Measurements from ENCODE around the gene DNAH7. TPM values are rescaled to one million over a fixed set of nuclear protein-coding genes. Genes with fewer than 3 reads are reported as not detected.

Gene DNAH7
- total and polyA plus RNA-seq, 9 of the 15 experiments (the other 6 are each of a cell fraction or from before 2014, with no cell fraction given), result 0.03 to 0.42 (median 0.18) TPM

DNA sequence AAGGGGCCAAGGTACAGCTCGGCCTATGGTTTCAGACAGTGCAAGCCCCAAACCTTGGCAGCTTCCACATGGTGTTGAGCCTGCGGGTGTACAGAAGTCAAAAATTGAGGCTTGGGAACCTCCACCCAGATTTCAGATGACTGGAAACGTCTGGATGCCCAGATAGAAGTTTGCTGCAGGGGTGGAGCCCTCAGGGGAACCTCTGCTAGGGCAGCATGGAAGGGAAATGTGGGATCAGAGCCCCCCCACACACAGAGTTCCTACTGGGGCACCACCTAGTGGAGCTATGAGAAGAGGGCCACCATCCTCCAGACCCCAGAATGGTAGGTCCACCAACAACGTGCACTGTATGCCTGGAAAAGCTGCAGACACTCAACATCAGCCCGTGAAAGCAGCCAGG, 15.0 kb upstream of the DNAH7 start (continued):
- TF ChIP-seq MLX (CRISPR knock-in tag; conservative IDR thresholded peaks at IDR 0.05) (no peak), CBX5 (IDR thresholded peaks at IDR 0.05; ENCODE audit: borderline replicate concordance, low read depth) (0 out of 2 replicates have a peak, but pooled peaks have one; percentile 66), ZNF24 (IDR thresholded peaks at IDR 0.05) (no peak), ZNF57 (CRISPR knock-in tag; IDR thresholded peaks at IDR 0.05) (no peak), GABPB1 (CRISPR knock-in tag; IDR thresholded peaks at IDR 0.05) (no peak), CBX3 (IDR thresholded peaks at IDR 0.05; ENCODE audit: borderline replicate concordance in 1 of 2, low read length in 2 of 2) (peak in 1 of 2 experiments; percentile 86; a peak in 1 of 3 replicates), RAD21 (CRISPR knock-in tag; conservative IDR thresholded peaks at IDR 0.05 in 1 of 2, IDR thresholded peaks at IDR 0.05 in 1 of 2) (no peak), HES1 (IDR thresholded peaks at IDR 0.05; ENCODE audit: low read depth) (no peak), ZNF124 (CRISPR knock-in tag; IDR thresholded peaks at IDR 0.05) (no peak), FOXP1 (CRISPR knock-in tag; IDR thresholded peaks at IDR 0.05) (no peak), GABPA (tag; conservative IDR thresholded peaks at IDR 0.05; ENCODE audit: low read depth) (no peak), MAFG (tag; conservative IDR thresholded peaks at IDR 0.05) (no peak), THRAP3 (IDR thresholded peaks at IDR 0.05; ENCODE audit: borderline replicate concordance) (no peak), HNRNPH1 (optimal IDR thresholded peaks at IDR 0.05; ENCODE audit: low read depth, low read length) (no peak), TCFL5 (CRISPR knock-in tag; conservative IDR thresholded peaks at IDR 0.05) (no peak), HIVEP1 (CRISPR knock-in tag; IDR thresholded peaks at IDR 0.05) (no peak), CCNT2 (IDR thresholded peaks at IDR 0.05; ENCODE audit: borderline replicate concordance, extremely low read depth, insufficient read length, low read depth, low read length) (no peak)
- TF ChIP-seq, protein P1, sequence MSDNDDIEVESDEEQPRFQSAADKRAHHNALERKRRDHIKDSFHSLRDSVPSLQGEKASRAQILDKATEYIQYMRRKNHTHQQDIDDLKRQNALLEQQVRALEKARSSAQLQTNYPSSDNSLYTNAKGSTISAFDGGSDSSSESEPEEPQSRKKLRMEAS (CRISPR knock-in tag; IDR thresholded peaks at IDR 0.05), result no peak
- TF ChIP-seq, protein P2, sequence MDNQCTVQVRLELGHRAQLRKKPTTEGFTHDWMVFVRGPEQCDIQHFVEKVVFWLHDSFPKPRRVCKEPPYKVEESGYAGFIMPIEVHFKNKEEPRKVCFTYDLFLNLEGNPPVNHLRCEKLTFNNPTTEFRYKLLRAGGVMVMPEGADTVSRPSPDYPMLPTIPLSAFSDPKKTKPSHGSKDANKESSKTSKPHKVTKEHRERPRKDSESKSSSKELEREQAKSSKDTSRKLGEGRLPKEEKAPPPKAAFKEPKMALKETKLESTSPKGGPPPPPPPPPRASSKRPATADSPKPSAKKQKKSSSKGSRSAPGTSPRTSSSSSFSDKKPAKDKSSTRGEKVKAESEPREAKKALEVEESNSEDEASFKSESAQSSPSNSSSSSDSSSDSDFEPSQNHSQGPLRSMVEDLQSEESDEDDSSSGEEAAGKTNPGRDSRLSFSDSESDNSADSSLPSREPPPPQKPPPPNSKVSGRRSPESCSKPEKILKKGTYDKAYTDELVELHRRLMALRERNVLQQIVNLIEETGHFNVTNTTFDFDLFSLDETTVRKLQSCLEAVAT (IDR thresholded peaks at IDR 0.05), result no peak
- TF ChIP-seq, protein P3, sequence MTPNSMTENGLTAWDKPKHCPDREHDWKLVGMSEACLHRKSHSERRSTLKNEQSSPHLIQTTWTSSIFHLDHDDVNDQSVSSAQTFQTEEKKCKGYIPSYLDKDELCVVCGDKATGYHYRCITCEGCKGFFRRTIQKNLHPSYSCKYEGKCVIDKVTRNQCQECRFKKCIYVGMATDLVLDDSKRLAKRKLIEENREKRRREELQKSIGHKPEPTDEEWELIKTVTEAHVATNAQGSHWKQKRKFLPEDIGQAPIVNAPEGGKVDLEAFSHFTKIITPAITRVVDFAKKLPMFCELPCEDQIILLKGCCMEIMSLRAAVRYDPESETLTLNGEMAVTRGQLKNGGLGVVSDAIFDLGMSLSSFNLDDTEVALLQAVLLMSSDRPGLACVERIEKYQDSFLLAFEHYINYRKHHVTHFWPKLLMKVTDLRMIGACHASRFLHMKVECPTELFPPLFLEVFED (CRISPR knock-in tag; conservative IDR thresholded peaks at IDR 0.05), result no peak
- TF ChIP-seq, protein P4, sequence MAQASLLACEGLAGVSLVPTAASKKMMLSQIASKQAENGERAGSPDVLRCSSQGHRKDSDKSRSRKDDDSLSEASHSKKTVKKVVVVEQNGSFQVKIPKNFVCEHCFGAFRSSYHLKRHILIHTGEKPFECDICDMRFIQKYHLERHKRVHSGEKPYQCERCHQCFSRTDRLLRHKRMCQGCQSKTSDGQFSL (CRISPR knock-in tag; IDR thresholded peaks at IDR 0.05), result 0 out of 2 replicates have a peak, but pooled peaks have one; percentile 25
- TF ChIP-seq, protein P4 (tag; IDR thresholded peaks at IDR 0.05), result no peak
- TF ChIP-seq, protein P5, sequence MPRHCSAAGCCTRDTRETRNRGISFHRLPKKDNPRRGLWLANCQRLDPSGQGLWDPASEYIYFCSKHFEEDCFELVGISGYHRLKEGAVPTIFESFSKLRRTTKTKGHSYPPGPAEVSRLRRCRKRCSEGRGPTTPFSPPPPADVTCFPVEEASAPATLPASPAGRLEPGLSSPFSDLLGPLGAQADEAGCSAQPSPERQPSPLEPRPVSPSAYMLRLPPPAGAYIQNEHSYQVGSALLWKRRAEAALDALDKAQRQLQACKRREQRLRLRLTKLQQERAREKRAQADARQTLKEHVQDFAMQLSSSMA (CRISPR knock-in tag; IDR thresholded peaks at IDR 0.05), result no peak

Data from K562 (cell line).